Measurements from ENCODE around the gene MED12L. TPM values are rescaled to one million over a fixed set of nuclear protein-coding genes. Genes with fewer than 3 reads are reported as not detected.

MED12L gene
- polyA plus RNA-seq, 1 of the 3 experiments (the other 2 are of a cell fraction) = 0.03 TPM

- ChIA-PET POLR2A (no interaction called here), CTCF (interaction anchor here (1.2 to 9.0 kb wide), 2 partner anchors 9 to 361 kb away, joined by 3 to 57 read pairs; no protein-coding TSS in a partner anchor)
- 32% methylated on average over 2 of the region's 2 CpGs for WGBS (ENCODE audit: low lambda C conversion rate)
- TF ChIP-seq IRF3 (IDR thresholded peaks at IDR 0.05; ENCODE audit: low read depth, low read length) (no peak), NFIC (IDR thresholded peaks at IDR 0.05; ENCODE audit: borderline replicate concordance) (no peak), SMC3 (IDR thresholded peaks at IDR 0.05; ENCODE audit: low read depth, low read length) (no peak), EZH2phosphoT487 (IDR thresholded peaks at IDR 0.05; ENCODE audit: borderline replicate concordance, low read depth) (no peak), MXI1 (IDR thresholded peaks at IDR 0.05; ENCODE audit: low read depth, low read length) (no peak), CHD2 (IDR thresholded peaks at IDR 0.05; ENCODE audit: low read length, partially characterized antibody) (no peak), ELF1 (IDR thresholded peaks at IDR 0.05) (no peak), RAD21 (IDR thresholded peaks at IDR 0.05; ENCODE audit: low read length) (no peak), RCOR1 (IDR thresholded peaks at IDR 0.05; ENCODE audit: low read length) (no peak), ZBTB33 (IDR thresholded peaks at IDR 0.05; ENCODE audit: borderline replicate concordance, low read depth) (no peak), FOXM1 (IDR thresholded peaks at IDR 0.05; ENCODE audit: low read depth) (no peak), TAF1 (IDR thresholded peaks at IDR 0.05; ENCODE audit: borderline replicate concordance, low read depth, low read length) (no peak), POLR2AphosphoS5 (IDR thresholded peaks at IDR 0.05; ENCODE audit: low read depth, low read length) (no peak), REST (IDR thresholded peaks at IDR 0.05; ENCODE audit: low read depth, low read length) (no peak), MAX (IDR thresholded peaks at IDR 0.05; ENCODE audit: low read depth) (no peak), USF1 (IDR thresholded peaks at IDR 0.05; ENCODE audit: borderline replicate concordance, low read depth) (no peak), RFX5 (IDR thresholded peaks at IDR 0.05; ENCODE audit: low read length) (no peak), GATA2 (CRISPR knock-in tag; IDR thresholded peaks at IDR 0.05) (no peak)
- TF ChIP-seq, protein P1, sequence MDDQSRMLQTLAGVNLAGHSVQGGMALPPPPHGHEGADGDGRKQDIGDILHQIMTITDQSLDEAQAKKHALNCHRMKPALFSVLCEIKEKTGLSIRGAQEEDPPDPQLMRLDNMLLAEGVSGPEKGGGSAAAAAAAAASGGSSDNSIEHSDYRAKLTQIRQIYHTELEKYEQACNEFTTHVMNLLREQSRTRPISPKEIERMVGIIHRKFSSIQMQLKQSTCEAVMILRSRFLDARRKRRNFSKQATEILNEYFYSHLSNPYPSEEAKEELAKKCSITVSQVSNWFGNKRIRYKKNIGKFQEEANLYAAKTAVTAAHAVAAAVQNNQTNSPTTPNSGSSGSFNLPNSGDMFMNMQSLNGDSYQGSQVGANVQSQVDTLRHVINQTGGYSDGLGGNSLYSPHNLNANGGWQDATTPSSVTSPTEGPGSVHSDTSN (IDR thresholded peaks at IDR 0.05) = no peak
- Histone ChIP-seq H3K9me3 (no peaks in the 10 kb centered on the region; the same call in 1 of the 2 replicates), H3K9me2 (no peaks in the 10 kb centered on the region), H3K36me3 (replicated peaks in 1 of 2; ENCODE audit: control insufficient read depth in 1 of 2, insufficient read depth in 2 of 2, low read length in 1 of 2) (no peaks in the 10 kb centered on the region), H3K9ac (no peak overlapping the region), H3K27me3 (ENCODE audit: insufficient read depth) (no peaks in the 10 kb centered on the region), H3K27ac (ENCODE audit: low read depth in 2 of 2, low read length in 1 of 2) (no peak overlapping the region), H3K4me2 (no peak overlapping the region), H3K4me1 (ENCODE audit: control insufficient read depth in 1 of 2, insufficient read depth in 2 of 2, low read depth in 1 of 2, low read length in 1 of 2) (peaks cover 0 to 8% of the 10 kb centered on the region in 2 experiments; a peak in 2 of 4 replicates), H4K20me1 (ENCODE audit: insufficient read depth) (peaks cover 3% of the 10 kb centered on the region; the same call in 1 of the 2 replicates), H3K79me2 (ENCODE audit: insufficient read depth) (no peaks in the 10 kb centered on the region), H3F3A (replicated peaks; ENCODE audit: insufficient read depth) (no peaks in the 10 kb centered on the region), H3K4me3 (ENCODE audit: low read depth in 2 of 2, low read length in 1 of 2) (no peak overlapping the region), H2AFZ (ENCODE audit: low read depth) (no peak overlapping the region)
- DNase-seq = no peak
Observed at GRCh38 chr3:151477591-151478334, 392.3 kb downstream of the MED12L start.

Measured in SK-N-SH (cell line).